ENCODE data around the gene FOXN3. TPM values are rescaled to one million over a fixed set of nuclear protein-coding genes. Genes with fewer than 3 reads are reported as not detected.

FOXN3 gene
- total RNA-seq, 4 donors from 2014 or later, result 118 to 211 (median 167) TPM

GRCh38 chr14:89455412-89455811 lies 38.4 kb upstream of the FOXN3 start:
- 58 to 62% methylated on average over 9 of the region's 9 CpGs for WGBS, 2 donors
- TF ChIP-seq CTCF (IDR thresholded peaks at IDR 0.05), result no peak
- TF ChIP-seq POLR2A (IDR thresholded peaks at IDR 0.05), result no peak
- H3K4me3 ChIP-seq (ENCODE audit: low read depth, poor library complexity, severe bottlenecking), result no peak overlapping the region
- intact Hi-C loops (cut with DNase I; ENCODE audit: low total_unique reads), result no loop called here
- DNase-seq (ENCODE audit: low spot score in 2 of 2), result no peak

GRCh38 chr14:89454996-89455395 lies 38.0 kb upstream of the FOXN3 start:
- H3K4me3 ChIP-seq (ENCODE audit: low read depth, poor library complexity, severe bottlenecking), result no peak overlapping the region
- no peak for TF ChIP-seq POLR2A (IDR thresholded peaks at IDR 0.05)
- no peak for TF ChIP-seq CTCF (IDR thresholded peaks at IDR 0.05)
- no peak for DNase-seq (ENCODE audit: low spot score in 2 of 2)
- intact Hi-C loops (cut with DNase I; ENCODE audit: low total_unique reads), result no loop called here
- WGBS, 2 donors, result 91 to 94% methylated on average over 10 of the region's 10 CpGs

- 96 to 100% methylated on average over 5 to 9 of the region's 9 CpGs for WGBS, 2 donors
- intact Hi-C loops (cut with DNase I; ENCODE audit: low total_unique reads), result no loop called here
- TF ChIP-seq POLR2A (IDR thresholded peaks at IDR 0.05), result no peak
- TF ChIP-seq CTCF (IDR thresholded peaks at IDR 0.05), result no peak
Measured at GRCh38 chr14:89452281-89452680, 35.2 kb upstream of the FOXN3 start.

GRCh38 chr14:89451229-89451628 lies 34.2 kb upstream of the FOXN3 start:
- WGBS, 2 donors, result 95 to 97% methylated on average over 9 of the region's 9 CpGs

More at GRCh38 chr14:89452281-89452680, 35.2 kb upstream of the FOXN3 start:
- DNase-seq (ENCODE audit: low spot score in 2 of 2), result no peak
- no peak overlapping the region for H3K4me3 ChIP-seq (ENCODE audit: low read depth, poor library complexity, severe bottlenecking)

GRCh38 chr14:89447182-89447944 lies 30.3 kb upstream of the FOXN3 start:
- TF ChIP-seq CTCF (IDR thresholded peaks at IDR 0.05) (no peak), POLR2A (IDR thresholded peaks at IDR 0.05) (no peak)
- no peak overlapping the region for H3K4me3 ChIP-seq (ENCODE audit: low read depth, poor library complexity, severe bottlenecking)
- no peak for DNase-seq (ENCODE audit: low spot score in 2 of 2)
- intact Hi-C loops (cut with DNase I; ENCODE audit: low total_unique reads), result no loop called here
- 89 to 90% methylated on average over 14 of the region's 14 CpGs for WGBS, 2 donors

More at GRCh38 chr14:89451229-89451628, 34.2 kb upstream of the FOXN3 start:
- intact Hi-C loops (cut with DNase I; ENCODE audit: low total_unique reads), result no loop called here
- TF ChIP-seq CTCF (IDR thresholded peaks at IDR 0.05) (no peak), POLR2A (IDR thresholded peaks at IDR 0.05) (no peak)
- no peak overlapping the region for H3K4me3 ChIP-seq (ENCODE audit: low read depth, poor library complexity, severe bottlenecking)
- no peak for DNase-seq (ENCODE audit: low spot score in 2 of 2)

All from lower leg skin (tissue), 4 donors.